HG03442 (cell line): ENCODE measurements around the gene PCBP4.

Experiments
- ATAC-seq: cut with Tn5 transposase; IDR thresholded peaks from one replicate; pipeline ENCODE4 v1.9.1; 2021; ENCODE audit warnings: mild to moderate bottlenecking, moderate library complexity; ENCODE audit not compliant: unreplicated experiment

PCBP4 gene

DNA sequence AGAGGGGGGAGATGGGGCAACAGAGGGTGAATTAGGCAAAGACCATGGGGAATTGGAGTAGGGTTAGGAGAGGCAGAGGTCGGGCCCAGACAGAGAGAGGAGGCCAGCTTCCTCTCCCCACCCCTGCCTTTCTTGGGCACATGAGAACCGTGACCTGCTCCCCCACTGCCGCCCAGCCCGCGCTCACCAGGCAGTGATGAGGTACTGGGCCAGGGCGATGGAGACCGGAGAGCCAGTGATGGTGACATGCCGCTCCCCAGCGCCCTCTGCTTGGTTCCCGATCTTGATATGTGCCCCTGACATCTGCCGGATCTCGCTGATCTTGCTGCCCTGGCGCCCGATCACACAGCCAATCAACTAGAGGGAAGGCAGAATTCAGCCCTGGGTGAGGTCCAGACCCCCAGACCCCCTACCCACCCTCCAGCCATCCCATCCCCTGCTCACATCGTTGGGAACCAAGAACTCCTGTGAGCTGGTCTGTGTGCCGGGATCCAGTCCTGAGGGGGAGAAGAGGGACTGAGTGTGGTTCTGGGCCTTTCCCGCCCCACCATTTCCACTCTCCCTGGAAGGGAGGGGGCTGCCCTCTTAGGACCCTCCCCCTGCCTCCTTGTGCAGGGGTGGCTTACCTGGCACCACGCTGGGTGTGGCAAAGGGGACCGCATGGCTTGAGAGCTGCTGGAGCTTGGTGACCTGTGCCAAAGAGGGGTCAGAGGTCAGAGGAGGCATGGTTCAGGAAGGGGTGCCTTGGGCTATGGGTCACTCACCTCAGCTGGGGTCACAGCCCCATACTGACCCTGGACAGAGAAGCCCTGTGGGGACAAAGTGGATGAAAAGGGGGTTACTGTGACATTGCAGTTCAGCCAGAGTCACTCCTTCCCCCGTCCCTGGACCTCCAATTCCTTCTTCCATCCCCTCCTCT, 8.4 kb downstream of the PCBP4 start:
- ATAC-seq: no peak

GRCh38 chr3:51957520-51958205, 9.6 kb downstream of the PCBP4 start:
- no peak for ATAC-seq

GRCh38 chr3:51955893-51956770, 11.1 kb downstream of the PCBP4 start:
- ATAC-seq: no peak

DNA sequence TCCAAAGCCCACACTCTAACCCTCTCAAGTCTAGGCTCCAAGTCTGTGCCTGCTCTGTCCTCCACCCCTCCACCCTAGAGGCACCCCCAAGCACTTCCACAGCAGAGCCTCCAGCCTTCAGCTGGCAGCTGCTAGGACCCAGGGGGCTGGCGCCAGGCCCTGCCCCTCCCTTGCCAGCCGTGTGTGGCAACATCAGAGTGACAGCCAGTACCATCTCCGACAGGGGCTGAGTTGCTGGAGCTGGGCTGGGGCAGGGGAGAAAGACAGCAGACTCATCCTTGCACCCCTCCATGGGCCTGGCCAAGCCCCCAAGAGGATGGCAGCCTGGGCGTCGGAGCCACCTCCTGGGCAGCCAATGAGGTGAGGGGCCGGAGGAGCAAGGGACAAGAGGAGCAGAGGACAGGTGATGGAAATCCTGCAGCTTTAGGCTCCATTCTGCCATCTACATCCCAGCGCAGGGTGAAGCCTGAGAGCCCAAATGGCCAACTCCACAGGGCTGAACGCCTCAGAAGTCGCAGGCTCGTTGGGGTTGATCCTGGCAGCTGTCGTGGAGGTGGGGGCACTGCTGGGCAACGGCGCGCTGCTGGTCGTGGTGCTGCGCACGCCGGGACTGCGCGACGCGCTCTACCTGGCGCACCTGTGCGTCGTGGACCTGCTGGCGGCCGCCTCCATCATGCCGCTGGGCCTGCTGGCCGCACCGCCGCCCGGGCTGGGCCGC, 11.9 kb downstream of the PCBP4 start, which contains the start of gene GPR62:
Gene GPR62, plus strand, starts transcription at position 207 of the 718 bp plus-strand sequence. Its CDS starts 272 bp downstream, at position 479.
- no peak for ATAC-seq

DNA sequence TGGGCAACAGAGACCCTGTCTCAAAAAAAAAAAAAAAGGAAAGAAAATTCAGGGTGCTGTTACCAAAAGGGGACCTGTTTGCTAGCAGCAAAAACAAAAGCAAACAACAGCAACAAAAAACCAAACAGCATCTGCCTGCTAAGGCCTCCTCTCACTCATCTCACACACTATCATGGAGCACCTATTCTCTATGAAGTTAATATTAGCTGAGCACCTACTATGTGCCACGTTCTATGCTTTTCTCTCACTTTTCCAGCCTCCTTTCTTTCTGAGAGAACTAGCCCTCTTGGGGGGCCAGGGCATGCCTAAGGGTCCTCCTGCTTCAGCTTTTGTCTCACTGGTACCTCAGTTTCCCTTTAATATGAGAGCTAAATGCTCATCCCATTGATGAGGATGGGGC, 12.5 kb downstream of the PCBP4 start:
- no peak for ATAC-seq

GRCh38 chr3:51954105-51954504, 13.1 kb downstream of the PCBP4 start:
- no peak for ATAC-seq

GRCh38 chr3:51953445-51953844, 13.8 kb downstream of the PCBP4 start:
- ATAC-seq: no peak

- ATAC-seq: no peak
Measured at GRCh38 chr3:51950899-51951298, 16.4 kb downstream of the PCBP4 start.

- ATAC-seq: no peak
Measured at GRCh38 chr3:51949121-51949520, 18.1 kb downstream of the PCBP4 start.

DNA sequence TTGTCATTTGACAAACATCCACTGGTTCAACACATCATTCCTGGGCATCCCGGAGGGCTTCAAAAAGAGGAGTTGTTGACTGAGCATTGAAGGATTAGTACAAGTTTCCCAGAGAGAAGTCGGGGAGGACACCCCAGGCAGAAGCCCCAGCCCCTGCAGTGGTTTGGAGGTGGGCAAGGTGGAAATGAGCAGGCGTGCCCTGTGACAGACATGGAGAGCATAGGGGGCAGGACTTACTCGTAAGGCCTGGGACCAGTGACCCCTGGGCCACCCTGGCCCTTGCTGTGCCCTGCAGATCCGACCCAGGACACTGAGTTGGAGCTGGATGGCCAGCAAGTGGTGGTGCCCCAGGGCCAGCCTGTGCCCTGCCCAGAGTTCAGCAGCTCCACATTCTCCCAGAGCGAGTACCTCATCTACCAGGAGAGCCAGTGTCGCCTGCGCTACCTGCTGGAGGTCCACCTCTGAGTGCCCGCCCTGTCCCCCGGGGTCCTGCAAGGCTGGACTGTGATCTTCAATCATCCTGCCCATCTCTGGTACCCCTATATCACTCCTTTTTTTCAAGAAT, 19.2 kb downstream of the PCBP4 start:
- no peak for ATAC-seq

- ATAC-seq: no peak
Measured at GRCh38 chr3:51947215-51947900, 19.9 kb downstream of the PCBP4 start.

DNA sequence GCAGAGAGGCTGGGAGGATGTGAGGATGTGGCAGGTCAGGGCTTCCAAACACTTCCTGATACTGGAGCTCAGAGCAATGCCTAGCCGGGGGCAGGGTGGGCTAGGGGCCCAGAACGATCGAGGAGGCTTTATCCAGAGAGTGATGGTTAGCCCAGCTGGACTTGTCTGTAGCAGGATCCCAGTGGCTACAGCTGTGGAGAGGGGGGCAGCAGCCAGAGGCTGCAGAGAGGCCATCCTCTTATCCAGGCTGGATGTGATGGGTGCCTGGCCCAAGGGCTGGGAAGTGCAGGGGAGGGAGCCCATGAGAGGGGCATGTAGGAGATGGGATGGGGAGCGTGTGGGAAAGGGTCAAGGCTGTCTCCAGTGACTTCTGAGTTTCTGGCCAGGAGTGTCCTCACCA, 20.5 kb downstream of the PCBP4 start:
- ATAC-seq: no peak

DNA sequence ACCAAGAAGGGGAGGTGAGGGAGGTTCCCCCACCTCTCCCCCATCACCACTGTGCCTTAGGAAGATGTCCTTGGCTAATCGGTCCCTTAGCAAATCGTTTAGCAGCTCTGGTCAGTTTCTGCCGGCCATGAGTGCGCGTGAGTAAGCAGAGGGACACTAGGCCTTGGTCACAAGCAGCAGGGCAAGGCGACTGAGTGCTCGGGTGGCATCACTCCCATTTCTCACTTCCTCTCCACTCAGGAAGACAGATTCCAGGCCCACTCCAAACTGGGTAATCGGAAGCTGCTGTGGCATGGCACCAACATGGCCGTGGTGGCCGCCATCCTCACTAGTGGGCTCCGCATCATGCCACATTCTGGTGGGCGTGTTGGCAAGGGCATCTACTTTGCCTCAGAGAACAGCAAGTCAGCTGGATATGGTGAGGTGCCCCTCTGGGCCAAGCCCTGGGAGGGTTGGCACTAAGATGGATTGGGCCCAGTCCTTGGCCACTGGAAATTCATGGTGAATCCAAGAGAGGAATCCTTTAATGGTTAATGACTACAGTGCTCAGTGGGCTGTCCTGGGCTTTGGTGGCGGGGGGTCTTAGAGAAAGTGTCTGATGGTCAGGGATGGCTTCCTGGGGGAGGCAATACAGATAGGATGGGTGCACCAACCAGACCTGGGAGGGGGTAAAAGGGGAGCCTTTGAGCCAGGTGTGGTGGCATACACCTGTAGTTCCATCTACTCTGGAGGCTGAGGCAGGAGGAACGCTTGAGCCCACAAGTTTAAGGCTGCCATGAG, 21.1 kb downstream of the PCBP4 start:
- ATAC-seq: no peak

DNA sequence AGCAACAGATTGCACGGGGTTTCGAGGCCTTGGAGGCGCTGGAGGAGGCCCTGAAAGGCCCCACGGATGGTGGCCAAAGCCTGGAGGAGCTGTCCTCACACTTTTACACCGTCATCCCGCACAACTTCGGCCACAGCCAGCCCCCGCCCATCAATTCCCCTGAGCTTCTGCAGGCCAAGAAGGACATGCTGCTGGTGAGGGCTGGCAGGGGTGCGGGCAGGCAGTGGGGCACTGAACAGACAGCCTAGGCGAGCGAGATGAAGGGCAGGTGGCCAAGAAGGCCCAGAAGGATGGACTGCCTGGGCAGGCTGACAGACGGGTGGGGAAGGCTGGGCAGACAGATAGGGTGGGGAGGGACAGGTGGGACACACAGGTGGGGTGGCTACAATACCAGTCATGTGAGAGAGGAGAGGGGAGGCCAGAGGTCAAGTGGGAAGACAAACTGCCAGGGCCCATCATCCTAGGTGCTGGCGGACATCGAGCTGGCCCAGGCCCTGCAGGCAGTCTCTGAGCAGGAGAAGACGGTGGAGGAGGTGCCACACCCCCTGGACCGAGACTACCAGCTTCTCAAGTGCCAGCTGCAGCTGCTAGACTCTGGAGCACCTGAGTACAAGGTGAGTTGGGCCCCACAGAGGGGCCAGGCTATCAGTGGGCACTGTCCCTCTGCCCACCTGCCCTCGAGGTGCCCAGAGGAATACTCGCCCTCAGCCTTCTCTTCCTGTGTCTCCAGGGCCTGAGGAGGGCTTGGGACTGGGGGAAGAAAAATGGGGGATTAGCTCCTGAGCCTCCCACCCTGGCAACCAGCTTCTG, 22.0 kb downstream of the PCBP4 start:
- no peak for ATAC-seq

GRCh38 chr3:51944451-51945021, 22.7 kb downstream of the PCBP4 start:
- ATAC-seq: no peak

DNA sequence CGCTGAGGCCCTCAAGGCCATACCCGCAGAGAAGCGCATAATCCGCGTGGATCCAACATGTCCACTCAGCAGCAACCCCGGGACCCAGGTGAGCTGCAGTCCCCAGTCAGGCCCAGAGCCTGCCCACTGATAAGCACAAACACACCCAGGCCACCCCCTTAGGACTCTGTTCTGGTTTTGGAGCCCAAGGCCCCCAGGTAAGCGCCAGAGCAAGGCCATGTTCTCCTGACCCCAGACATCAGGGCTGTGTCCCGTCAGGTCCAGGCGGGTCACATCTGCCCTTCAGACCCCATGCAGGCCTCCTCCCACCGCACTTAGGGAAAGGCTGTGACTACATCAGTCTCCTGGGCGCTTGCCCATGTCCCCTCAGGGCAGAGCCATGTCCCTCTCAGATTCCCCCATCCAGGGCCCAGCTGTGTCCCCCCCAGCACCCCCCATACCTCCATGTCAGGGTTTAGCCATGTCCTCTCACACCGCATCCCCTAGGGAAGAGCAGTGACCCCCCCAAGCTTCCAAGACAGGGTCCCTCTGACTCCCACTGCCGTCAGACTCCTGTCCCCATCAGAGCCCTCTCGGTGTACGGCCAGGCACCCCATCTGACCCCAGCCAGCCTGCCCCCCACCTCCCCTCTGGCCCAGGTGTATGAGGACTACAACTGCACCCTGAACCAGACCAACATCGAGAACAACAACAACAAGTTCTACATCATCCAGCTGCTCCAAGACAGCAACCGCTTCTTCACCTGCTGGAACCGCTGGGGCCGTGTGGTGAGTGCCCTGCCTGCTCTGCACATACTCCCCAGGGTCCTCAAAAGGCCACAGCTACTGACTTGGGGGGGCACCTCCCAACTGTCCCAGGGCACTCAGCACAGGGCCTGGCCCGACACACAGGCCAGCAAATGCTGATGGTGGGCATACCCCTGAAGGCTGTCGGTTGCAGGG, 23.5 kb downstream of the PCBP4 start:
- ATAC-seq: no peak
